ENCODE data around the gene PGA5.
"Not testable (repeated sequence)": the region's sequence is repeated elsewhere in the genome, so short reads cannot be mapped to it uniquely, and the experiment has no call there.

PGA5 gene

GRCh38 chr11:61226457-61227137 lies 14.4 kb upstream of the PGA5 start:
- DNase-seq (ENCODE audit: low read depth), result not testable (repeated sequence)

GRCh38 chr11:61229458-61229857 lies 11.5 kb upstream of the PGA5 start:
- DNase-seq (ENCODE audit: low read depth), result not testable (repeated sequence)

GRCh38 chr11:61231033-61231432 lies 9.9 kb upstream of the PGA5 start:
- DNase-seq (ENCODE audit: low read depth), result not testable (repeated sequence)

GRCh38 chr11:61231585-61231984 lies 9.4 kb upstream of the PGA5 start:
- not testable (repeated sequence) for DNase-seq (ENCODE audit: low read depth)

GRCh38 chr11:61232548-61233145 lies 8.3 kb upstream of the PGA5 start:
- DNase-seq (ENCODE audit: low read depth), result not testable (repeated sequence)

GRCh38 chr11:61237130-61237529 lies 3.8 kb upstream of the PGA5 start:
- DNase-seq (ENCODE audit: low read depth), result not testable (repeated sequence)

- DNase-seq (ENCODE audit: low read depth), result not testable (repeated sequence)
Observed at GRCh38 chr11:61240288-61240687, 687 bp upstream of the PGA5 start.

GRCh38 chr11:61241526-61241925 lies 551 bp downstream of the PGA5 start:
- not testable (repeated sequence) for DNase-seq (ENCODE audit: low read depth)

- DNase-seq (ENCODE audit: low read depth), result not testable (repeated sequence)
Observed at GRCh38 chr11:61245284-61245964, 4.4 kb downstream of the PGA5 start.

- not testable (repeated sequence) for DNase-seq (ENCODE audit: low read depth)
Observed at GRCh38 chr11:61248071-61248470, 7.1 kb downstream of the PGA5 start.

GRCh38 chr11:61249201-61249600 lies 8.2 kb downstream of the PGA5 start:
- DNase-seq (ENCODE audit: low read depth), result not testable (repeated sequence)

- not testable (repeated sequence) for DNase-seq (ENCODE audit: low read depth)
Observed at GRCh38 chr11:61250796-61251765, 10.1 kb downstream of the PGA5 start.

GRCh38 chr11:61252332-61252731 lies 11.4 kb downstream of the PGA5 start:
- not testable (repeated sequence) for DNase-seq (ENCODE audit: low read depth)

GRCh38 chr11:61254403-61255025 lies 13.5 kb downstream of the PGA5 start:
- DNase-seq (ENCODE audit: low read depth), result peak; percentile 46

- no peak for DNase-seq (ENCODE audit: low read depth)
Observed at GRCh38 chr11:61256710-61257482, 15.9 kb downstream of the PGA5 start.

GRCh38 chr11:61258546-61258945 lies 17.6 kb downstream of the PGA5 start:
- DNase-seq (ENCODE audit: low read depth), result no peak

GRCh38 chr11:61259363-61259762 lies 18.4 kb downstream of the PGA5 start:
- DNase-seq (ENCODE audit: low read depth), result no peak

- no peak for DNase-seq (ENCODE audit: low read depth)
Observed at GRCh38 chr11:61264371-61264770, 23.4 kb downstream of the PGA5 start.

- DNase-seq (ENCODE audit: low read depth), result no peak
Observed at GRCh38 chr11:61264795-61265194, 23.8 kb downstream of the PGA5 start.

GRCh38 chr11:61265357-61265756 lies 24.4 kb downstream of the PGA5 start:
- no peak for DNase-seq (ENCODE audit: low read depth)

GRCh38 chr11:61266602-61267001 lies 25.6 kb downstream of the PGA5 start:
- no peak for DNase-seq (ENCODE audit: low read depth)

Measured in activated T-cell treated with anti-CD3 and anti-CD28 coated beads for 24 hours (primary cell).